Stimulated activated CD4-positive, alpha-beta T cell treated with anti-CD3 and anti-CD28 coated beads, Interleukin-2, amount 100 ng/mL, for 4 hours (primary cell): Measurements from ENCODE around the gene CLDN25.

ENCODE experiments used
- DNase-seq: peaks from one replicate; pipeline ENCODE4 v3.0.0-alpha.2; 2020; ENCODE audit warnings: low read depth

Gene CLDN25

DNA sequence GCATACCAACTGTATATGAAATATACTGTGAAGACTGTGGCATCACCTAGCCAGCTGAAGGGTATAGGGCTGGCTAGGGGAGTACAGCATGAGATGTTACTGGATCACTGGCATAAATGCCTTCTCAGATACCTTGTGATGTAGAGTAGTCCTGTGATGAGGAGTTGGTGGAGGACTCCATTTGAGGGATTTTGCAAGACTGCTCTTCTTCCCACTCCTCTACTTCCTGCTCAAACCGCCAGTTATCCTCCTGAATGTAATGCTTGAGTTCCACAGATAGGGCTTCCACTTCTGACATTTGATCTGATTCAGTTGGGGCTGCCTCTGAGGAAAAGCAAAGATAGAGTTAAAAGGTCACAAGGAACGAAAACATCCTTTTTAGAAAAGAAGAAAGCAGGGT lies 29.3 kb downstream of the CLDN25 start:
- DNase-seq = no peak

DNA sequence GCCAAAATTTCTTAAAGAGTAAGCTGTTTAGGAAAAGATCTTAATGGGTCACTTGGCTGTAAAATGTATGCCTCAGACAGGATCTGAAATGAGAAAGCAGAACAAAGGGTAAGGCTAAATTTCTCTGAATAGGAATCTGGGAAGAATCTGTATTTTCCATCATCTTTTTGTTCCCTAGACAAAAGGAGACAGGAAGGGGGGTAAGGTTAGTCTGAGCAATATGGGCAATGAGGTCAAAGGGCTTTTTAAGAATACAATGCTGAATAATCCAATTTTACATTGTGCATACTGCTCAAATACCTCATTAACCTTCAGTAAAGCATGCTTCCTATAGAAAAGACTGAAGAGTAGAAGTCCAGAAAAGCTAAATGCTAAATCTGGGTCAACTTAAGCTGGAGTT lies 34.6 kb downstream of the CLDN25 start:
- DNase-seq = no peak

DNA sequence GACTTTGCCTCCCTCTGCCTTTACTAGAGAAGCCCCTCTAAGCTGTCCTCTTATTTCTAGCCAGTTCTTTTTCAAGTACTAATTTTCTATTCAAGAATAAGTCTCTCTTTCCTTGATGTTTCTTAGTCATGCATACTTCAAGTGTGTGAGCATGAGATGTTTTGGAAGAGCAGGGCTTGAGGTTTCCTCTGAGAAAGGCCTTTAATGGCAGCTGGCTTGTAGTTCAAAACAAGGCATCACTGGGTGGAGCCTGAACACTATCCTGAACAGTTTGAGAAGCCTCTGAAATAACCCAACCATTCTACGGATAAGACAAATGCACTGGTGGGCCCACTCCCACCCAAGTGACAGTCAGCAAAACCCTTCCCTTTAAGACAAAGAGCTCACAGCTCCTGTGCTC lies 37.6 kb downstream of the CLDN25 start:
- DNase-seq = no peak

DNA sequence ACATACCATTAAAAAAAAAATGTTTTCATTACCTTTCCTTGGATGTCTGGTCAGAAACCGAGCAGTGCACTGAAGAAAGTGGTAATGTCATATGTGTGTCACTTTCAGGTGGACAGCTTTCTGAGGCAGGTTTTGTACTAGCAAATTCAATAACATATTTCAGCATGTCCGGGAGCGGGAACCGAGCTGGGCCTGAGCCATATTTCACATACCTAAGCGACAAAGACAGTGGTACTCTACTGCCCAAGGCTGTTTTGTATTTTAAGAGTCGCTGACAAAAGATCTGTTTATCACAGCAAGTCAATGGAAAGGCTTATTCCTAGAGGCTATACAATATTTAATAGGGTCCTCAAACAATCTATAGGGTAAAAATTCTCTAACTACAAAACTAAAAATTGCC lies 38.0 kb downstream of the CLDN25 start:
- DNase-seq = no peak

DNA sequence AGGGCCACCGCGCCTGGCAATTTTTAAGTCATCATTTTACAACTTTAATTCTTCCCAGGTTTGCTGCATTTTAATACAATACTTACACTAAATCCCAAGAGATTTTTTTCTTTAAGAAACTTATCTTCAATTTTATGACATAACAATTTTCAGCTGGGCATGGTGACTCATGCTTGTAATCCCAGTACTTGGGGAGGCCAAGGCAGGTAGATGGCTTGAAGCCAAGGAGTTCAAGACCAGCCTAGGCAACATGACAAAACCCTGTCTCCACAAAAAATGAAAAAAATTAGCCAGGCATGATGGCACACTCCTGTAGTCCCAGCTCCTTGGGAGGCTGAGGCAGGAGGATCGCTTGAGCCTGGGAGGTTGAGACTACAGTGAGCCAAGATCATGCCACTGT lies 38.8 kb downstream of the CLDN25 start:
- no peak for DNase-seq

DNA sequence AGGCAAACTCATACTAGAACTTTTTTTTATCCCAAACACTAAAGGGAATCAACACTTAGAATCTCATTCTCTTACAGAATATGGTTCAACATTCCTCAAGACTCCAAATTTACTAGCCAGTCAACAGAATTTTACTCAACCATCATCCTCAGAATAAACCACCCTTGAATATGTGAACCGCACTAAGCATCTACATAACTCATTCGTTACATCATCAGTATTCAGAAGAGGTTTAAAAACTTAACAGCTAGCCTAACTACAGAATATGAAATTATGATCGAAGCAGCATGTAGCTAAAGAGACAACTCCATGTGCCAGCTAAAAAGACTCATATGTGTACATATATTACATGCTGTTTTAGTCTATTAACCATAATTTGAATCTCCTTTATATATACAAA lies 47.9 kb downstream of the CLDN25 start:
- DNase-seq = no peak

DNA sequence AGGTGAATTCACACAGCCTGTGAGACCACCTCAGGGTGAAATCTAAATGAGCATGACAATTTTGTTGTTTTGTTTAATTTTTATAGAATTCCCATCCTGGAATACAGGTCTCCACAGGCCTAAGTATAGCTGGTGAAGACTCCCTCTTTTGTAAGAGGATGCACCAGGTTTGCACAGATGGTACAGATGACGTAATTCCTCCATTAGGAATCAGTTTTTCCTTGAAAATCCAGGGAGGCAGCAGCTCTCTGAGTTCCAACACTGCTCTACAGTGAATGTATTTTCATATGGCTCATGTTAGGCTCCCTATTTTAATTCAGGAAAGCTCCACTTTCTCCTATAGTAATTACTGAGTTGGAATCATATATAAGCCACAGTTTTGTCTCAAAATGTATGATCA lies 48.6 kb downstream of the CLDN25 start:
- DNase-seq = no peak

DNA sequence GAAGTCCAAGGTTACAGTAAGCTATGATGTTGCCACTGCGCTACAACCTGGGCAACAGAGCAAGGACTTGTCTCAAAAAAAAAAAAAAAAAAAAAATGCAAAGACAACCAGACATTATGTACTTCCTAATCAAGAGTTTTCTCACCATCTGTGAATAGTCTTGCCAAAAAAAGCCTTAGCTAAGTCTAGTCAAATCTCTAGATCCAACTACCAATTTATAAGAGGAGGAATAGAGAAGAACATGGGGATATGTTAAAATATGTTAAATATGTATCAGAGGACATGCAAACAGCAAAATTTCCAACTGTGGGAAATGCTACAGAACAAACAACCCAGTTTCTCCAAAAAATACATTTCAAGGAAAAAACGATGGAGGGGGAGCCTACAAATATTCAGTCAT lies 50.2 kb downstream of the CLDN25 start:
- no peak for DNase-seq
